ENCODE results near the gene NLRC3.

- TF ChIP-seq CTCF (IDR thresholded peaks at IDR 0.05): no peak
- TF ChIP-seq POLR2A (IDR thresholded peaks at IDR 0.05): no peak
Observed at GRCh38 chr16:3597676-3598075, 20.5 kb upstream of the NLRC3 start.
